IPS-NIHi7 (cell line): ENCODE results near the gene CYTH4.

Experiments
- DNase-seq: peaks from one replicate; pipeline ENCODE4 v3.0.0; 2012; ENCODE audit warnings: mixed read lengths; ENCODE audit errors: extremely low spot score

Gene CYTH4

DNA sequence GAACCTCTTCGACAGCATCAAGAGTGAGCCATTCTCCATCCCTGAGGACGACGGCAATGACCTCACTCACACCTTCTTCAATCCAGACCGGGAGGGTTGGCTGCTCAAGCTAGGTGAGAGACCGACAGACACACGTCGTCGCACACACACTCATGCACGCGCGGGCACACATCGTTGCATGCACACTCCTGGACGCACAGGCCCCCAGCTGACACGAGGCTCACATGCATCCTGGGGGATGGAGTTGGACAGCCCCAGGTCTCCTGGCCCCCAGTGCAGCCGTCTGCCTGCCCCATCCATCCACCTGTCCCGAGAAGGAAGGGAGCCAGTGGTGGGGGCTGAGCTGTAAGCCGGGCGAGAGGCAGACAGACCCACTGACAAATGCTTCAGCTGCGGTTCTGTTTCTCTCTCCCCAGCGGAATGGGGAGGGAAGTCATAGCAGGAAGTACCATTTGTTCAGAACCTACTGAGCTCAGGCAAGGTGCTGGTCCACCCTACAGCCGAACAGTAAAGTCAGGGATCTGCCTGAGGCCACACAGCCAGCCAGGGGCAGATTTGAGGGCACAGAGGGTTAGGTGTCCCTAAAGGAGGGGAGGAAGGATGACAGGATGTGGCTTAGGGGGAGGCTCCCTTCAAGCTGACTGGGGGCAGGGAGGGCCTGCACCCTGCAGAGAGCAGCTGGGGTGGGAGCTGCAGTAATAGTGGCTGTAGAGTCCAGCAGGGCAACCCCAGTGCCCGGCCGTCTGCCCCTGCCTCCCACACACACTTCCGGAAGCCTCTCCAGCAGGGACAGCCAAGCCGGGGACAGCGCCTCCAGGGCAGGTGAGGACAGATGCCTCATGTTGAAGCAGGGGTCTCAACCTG is 27.1 kb downstream of the CYTH4 start:
- DNase-seq, result no peak

DNA sequence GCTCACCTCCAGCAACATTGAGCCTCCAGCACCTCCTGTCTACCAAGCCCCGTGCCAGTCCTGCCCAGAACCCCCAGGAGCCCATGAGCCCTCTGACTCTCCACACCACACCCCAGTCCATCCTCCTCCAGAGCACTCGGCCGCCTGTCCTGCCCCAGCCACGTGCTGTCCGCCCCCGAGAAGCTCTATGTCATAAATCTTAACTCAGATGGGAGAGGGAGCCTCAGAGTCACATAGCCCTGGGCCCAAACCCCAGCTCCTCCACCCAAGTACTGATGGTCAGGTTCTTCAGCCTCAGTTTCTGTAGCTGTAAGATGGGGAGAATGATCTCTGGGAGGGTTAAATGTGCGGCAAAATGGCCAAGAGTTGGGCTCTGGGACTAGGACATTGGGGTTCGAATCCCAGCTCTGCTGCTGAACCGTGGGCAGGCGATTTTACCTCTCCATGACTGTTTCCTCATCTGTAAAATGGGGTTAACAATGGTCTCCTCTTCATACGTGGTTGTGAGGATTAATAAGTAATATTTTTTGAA is 27.8 kb downstream of the CYTH4 start:
- DNase-seq, result no peak

DNA sequence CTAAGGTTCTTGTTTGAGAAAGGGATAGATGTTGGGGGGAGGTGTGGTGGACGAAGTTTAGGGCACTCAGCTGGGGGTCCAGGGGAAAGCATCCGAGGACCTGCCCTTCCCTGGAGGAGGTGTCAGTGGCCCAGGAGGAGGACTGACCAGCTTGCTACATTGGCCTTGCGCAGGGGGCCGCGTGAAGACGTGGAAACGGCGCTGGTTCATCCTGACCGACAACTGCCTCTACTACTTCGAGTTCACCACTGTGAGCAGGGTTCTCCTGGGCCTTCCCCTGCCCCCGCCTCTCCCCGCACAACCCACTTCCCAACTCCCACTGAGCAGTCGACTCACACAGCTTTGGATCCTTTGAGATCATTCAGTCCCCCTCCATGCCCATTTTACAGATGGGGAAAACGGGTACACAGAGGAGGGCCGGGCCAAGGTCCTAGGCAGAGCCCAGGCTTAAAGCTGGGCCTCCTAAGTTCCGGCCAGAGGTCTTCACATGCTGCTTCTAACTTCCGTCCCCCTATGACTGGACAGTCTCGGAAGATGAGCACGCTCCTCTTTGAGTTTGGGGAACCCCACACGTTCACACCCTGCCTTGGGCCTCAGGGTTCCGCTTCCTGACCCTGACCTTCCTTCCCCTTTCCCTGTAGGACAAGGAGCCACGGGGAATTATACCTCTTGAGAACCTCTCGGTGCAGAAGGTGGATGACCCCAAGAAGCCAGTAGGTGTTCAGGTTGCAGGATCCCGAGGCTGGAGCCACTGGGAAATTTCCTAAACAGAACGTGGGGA is 28.7 kb downstream of the CYTH4 start:
- no peak for DNase-seq

DNA sequence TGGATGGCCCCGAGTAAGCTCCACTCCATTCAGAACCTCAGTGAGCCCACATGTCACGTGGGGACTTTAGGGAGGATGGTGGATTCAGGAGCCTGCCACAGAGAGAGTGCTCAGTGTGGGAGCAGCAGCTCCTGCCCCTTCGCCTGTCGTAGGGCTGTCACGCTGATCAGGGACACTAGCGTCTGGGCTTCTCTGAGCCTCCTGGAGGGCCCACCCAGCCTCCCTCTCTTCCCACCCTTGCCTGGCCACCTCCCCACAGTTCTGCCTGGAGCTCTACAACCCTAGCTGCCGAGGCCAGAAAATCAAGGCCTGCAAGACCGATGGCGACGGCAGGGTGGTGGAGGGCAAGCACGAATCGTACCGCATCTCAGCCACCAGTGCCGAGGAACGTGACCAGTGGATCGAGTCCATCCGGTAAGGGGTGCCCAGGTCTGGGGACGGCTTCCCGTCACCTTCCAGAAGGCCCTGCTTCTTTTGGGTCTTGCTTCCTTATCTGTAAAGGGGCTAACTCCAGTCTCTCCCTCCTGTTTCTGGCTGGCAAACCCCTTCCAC is 29.5 kb downstream of the CYTH4 start:
- DNase-seq, result no peak

GRCh38 chr22:37312549-37313183 is 30.4 kb downstream of the CYTH4 start:
- DNase-seq, result no peak

DNA sequence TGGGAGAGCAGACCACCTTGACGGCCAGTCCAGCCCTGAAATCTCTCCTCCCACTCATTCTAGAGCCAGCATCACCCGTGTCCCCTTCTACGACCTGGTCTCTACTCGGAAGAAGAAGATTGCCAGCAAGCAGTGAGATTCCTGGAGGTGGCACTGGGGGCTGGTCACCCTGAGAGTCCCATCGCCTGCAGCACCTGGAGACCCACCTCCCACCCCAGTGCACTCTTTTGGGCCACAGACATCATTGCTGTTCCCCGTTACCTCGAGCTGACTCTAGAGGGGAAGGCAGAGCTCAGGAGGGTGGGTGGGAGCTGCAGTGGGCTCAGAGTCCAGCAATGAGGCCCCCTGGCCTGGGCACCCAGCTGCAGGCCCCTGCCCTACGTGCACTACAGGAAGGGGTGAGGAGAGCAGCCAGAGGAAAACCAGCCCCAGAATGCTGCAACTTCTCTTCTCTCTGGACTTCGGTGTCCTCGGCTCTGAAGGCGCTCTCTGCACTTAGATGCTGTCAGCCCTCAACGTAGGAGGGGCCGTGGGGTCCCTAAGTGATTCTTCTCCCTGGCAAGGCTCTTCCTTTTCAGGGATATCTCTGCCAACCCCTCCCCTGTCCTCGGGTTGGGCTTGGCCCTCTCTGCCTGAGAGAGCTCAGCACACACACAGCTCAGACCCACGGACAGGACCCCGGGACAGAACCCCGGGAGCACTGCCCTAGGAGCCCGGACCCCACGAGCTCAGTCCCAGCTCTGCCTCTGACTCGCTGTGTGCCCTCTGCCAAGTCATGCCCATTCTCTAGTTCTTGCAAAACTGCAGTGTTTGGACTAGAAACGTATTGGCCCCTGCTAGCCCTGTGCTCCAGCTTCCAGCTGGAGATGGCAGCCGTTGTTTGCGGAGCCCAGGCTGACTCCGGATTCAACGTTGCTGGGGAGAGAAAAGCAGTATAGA is 31.3 kb downstream of the CYTH4 start:
- no peak for DNase-seq

GRCh38 chr22:37314315-37315074 is 32.2 kb downstream of the CYTH4 start:
- no peak for DNase-seq

DNA sequence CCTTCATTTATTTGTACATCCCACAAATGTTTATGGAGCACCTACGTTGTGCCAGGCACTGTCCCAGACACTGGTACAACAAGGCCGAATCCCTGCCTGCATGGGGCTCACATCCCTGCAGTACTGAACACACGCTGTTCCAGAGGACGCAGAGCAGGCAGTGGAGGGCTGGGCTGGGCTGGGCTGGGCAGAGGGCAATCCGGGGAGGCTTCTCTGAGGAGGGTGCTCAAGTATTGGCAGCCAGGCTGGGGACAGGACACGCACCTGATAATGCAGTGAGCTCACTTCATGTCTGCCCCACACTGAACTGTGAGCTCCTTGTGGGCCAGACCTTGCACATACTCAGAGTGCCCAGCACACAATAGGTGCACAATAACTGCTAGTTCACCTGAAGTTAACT is 34.1 kb downstream of the CYTH4 start:
- DNase-seq, result no peak

GRCh38 chr22:37316875-37317371 is 34.6 kb downstream of the CYTH4 start:
- DNase-seq, result peak; percentile 94

GRCh38 chr22:37317698-37318210 is 35.4 kb downstream of the CYTH4 start:
- DNase-seq, result no peak

DNA sequence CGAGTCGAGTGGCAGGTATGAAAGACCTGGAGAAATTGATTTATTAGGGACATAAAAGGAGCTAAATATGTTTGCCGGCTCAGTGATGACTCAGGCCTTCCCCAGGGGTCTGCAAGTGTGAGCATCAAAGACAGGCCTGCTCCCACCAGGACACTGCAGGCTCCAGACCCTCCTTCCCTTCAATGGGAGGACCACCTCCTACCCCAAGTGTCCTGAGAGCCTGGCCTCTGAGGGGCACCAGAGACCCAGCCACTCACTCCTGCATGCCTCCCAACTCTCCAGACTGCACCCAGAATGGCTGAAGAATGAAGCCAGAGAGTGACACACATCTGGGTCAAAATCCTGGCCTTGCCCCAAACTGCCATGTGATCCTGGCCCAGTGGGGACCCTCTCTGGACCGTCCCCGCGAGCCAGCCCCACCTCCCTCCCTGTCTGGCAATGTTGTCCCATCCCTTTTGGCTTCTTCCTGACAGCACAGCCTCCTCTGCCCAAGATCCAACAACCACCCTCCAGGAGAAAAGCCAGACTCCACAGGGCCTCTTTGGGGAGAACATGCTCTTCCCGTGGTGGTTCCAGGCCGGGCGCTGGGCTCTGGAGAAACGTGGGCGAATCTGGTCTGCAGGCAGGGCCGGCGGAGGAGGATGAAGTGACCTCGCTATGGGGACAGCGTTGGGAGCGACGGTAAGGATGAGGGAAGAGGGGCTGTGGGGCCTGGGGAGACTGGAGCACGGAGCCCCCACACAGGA is 36.2 kb downstream of the CYTH4 start:
- DNase-seq, result no peak

- no peak for DNase-seq
Measured at GRCh38 chr22:37319469-37319868, 37.2 kb downstream of the CYTH4 start.

- no peak for DNase-seq
Measured at GRCh38 chr22:37320726-37321677, 38.7 kb downstream of the CYTH4 start.

GRCh38 chr22:37324340-37325038 is 42.2 kb downstream of the CYTH4 start:
- no peak for DNase-seq

- no peak for DNase-seq
Measured at GRCh38 chr22:37325039-37325395, 42.7 kb downstream of the CYTH4 start.

DNA sequence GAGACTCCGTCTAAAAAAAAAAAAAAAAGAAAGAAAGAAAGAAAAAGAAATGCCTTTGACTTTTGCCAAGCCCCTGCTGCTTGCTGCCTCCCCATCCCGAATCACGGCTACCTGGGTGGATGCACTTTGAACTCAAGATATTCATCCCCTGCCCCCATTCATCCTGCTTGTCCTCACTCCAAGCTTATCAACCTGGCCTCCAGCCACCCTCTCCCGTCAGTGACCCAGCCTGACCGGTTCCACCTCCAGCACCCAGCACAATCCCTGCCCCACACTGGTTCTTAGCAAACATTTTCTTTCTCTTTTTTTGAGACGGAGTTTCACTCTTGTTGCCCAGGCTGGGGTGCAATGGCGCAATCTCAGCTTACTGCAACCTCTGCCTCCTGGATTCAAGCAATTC is 44.4 kb downstream of the CYTH4 start:
- no peak for DNase-seq

GRCh38 chr22:37328017-37328416 is 45.7 kb downstream of the CYTH4 start:
- DNase-seq, result no peak
